ENCODE data around the gene LONP2.

The LONP2 gene, protein sequence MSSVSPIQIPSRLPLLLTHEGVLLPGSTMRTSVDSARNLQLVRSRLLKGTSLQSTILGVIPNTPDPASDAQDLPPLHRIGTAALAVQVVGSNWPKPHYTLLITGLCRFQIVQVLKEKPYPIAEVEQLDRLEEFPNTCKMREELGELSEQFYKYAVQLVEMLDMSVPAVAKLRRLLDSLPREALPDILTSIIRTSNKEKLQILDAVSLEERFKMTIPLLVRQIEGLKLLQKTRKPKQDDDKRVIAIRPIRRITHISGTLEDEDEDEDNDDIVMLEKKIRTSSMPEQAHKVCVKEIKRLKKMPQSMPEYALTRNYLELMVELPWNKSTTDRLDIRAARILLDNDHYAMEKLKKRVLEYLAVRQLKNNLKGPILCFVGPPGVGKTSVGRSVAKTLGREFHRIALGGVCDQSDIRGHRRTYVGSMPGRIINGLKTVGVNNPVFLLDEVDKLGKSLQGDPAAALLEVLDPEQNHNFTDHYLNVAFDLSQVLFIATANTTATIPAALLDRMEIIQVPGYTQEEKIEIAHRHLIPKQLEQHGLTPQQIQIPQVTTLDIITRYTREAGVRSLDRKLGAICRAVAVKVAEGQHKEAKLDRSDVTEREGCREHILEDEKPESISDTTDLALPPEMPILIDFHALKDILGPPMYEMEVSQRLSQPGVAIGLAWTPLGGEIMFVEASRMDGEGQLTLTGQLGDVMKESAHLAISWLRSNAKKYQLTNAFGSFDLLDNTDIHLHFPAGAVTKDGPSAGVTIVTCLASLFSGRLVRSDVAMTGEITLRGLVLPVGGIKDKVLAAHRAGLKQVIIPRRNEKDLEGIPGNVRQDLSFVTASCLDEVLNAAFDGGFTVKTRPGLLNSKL

DNA sequence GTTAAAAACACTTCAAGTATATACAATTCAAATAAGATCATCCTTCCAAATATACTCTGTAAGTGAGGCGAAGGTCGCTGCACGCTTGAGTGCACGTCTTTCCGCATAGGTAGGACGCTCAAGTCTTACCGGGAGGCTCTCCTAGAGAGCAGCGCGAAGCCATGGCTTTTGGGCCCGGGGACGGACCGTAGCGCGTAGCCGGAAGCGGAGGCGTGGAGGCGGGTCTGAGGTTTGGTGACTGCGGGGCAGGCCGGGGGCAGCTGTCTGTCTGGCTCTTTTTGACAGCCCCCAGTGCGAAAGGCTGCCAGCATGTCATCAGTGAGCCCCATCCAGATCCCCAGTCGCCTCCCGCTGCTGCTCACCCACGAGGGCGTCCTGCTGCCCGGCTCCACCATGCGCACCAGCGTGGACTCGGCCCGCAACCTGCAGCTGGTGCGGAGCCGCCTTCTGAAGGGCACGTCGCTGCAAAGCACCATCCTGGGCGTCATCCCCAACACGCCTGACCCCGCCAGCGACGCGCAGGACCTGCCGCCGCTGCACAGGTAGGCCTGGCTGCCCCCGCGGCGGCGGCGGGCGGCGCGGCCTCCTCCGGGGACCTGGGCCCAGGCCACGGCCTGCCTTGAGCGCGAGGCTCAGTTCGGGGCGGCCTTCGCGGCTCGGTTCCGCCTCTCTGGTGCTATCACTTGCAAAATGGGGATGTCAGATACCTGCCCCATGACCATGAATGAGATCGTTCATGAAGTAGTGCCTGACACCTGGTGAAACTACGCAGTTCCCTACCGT is at the start of gene LONP2:
LONP2 (plus strand) TSS at position 221 of the 783 bp plus-strand sequence; CDS start at position 310, 89 bp downstream.
- DNase-seq (ENCODE audit: low read depth): peak; percentile 86

DNA sequence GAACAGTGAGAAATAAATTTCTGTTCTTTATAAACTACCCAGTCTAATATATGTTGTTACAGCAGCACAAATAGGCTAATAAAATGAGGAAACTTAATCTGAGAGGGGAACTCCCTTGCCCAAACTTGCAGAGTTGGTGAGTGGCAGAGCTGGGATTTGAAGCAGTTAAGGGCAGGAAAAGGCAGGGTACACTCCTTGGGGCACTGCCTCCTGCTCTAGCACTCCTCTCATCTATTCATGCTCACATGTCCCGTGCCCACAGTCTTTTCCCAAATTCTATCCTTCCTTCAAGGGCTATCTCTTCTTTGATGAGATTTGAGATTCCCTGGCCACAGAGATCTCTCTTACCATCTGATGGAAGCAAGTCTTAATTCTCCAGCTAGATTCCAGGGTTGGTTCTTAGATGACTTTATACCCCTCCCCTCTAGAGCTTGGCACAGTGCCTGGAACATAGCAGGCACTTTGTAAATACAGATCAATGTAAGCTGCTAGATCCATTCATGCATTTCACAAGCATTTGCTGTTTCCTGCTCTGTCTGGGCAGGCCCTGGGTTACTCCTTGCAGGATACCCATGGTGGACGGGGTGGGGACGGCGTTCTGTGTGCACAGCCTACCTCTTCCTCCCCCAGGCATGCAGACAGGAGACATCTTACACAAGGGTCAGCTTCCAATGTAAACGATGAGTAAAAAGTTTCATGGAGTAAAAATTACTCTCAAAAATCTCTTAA is 49.1 kb upstream of the LONP2 start:
- DNase-seq (ENCODE audit: low read depth): no peak

DNA sequence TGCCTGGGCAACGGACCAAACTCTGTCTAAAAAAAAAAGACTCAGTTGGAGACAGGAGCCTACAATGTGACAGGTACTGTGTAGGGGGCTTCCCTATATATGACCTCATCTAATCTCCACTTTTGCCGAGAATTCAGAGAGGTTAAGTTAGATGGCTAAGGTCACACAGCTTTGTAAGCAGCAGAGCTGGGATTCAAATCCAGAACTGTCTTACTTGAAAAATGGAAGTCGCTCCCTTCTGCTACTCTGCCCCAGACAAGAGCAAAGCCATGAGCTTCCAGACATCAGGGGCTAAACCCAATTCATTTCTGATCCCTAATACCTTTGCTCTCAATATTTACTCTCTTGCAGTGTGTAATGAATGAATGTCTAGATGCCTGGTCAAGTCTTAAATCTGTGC is 46.8 kb upstream of the LONP2 start:
- DNase-seq (ENCODE audit: low read depth): no peak

DNA sequence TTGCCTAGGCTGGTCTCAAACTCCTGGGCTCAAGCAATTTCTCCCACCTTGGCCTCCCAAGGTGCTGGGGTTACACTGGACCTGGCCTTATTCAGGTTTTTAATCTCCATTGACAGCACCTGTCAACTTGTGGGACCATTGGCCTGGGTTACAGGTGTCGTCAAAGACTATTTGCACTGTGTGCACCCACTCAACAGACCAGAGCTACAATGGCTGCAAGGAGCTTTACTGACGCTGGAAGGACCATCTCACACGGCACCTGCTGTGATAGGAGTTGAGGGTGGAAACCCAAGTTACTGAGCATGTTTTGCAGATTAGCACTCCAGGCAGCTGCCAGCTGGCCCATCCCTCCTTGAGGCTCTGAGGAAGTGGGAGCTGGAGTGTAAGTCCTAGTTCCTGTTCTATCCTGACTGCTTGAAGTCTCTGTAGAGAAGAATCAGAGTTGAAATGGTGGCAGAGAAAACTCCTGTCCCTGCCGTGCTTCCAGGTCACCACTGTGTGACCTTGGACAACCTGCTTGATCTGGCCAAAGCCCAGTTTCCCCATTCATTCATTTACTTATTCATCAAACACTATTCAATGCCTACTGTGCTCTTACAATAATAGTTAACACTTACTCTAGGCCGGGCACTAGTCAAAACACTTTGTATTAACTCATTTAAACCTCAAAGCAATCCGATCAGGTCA is 42.4 kb upstream of the LONP2 start:
- DNase-seq (ENCODE audit: low read depth): no peak

DNA sequence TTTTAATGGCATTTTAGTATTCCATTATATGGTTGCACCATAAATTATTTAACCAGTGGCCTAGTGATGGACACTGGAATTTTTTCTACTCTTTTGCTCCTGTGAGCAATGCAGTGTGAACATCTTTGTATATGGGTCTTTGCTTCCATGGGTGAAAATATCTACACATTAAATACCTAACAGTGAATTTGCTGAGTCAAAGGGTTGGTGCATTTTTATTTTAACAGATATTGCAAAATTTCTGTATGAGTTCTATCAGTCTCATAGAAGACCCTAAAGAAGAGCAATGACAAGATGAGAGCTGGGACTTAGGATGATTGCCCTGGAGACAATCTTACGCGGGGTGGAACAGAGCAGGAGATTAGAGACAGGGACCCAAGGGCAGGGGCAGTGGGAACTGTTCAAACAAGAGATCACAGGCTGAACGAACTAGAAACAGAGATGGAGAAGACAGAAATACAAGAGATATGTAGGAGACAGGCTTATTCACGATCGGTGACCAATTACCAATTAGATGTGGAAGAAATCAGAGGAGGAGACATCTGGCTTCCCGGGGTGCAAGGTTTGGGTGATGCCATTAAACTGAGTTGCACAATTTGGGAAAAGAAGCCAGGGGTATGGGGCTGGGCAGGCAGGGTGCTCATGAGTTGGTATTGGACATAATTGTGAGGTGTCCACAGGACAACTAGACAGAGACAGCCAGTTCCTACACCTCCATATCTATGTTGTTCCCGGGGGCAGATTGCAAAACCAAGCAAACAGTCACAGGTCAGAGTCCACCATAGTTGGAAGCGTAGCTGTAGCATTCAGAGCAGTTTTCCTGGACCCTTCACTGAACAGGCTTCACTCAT is 39.9 kb upstream of the LONP2 start:
- no peak for DNase-seq (ENCODE audit: low read depth)

DNA sequence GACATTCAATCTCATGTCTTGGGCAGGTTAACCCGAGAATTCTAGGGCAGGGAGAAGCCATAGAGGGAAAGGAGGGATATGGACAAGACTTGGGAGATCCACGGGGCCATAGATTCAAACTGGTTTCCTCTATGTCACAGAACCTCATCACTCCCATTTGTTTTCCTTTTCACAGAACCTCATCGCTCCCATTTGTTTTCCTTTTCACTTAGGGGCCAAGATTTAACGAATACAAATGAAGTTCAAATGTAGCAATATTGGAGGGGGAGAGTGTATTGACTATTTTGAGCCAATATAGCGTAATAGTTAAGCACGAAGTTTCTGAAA is 39.3 kb upstream of the LONP2 start:
- DNase-seq (ENCODE audit: low read depth): no peak

DNA sequence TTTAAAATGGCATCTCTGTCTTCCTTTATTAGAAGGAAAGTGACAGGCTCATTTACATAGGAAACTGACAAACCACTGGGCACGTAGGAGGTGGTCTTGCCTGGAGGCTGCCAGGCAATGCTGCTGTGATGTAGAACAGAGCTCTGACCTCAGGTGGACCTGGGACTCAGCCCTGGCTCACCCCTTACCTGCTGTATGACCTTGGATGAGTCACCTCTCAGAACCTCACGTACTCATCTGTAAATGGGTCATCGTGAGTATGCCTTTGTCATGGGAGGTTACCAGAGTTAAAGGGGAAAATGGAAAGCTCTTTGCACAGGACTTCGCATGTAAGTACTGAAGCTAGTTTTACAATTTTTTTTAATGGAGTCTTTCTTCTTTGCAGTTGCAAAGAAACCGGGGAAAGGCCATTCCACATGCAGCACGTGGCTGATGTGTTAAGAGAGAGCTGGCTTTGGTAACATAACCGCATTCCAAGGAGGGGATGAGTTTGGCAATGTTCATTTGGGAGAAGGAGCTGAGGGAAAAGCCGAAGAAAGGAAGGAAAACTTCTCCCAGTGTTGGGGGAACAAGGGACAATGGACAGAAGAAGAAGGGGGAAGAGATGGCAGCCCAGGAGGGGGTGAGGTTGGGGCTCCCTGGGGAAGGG is 37.4 kb upstream of the LONP2 start:
- DNase-seq (ENCODE audit: low read depth): no peak

DNA sequence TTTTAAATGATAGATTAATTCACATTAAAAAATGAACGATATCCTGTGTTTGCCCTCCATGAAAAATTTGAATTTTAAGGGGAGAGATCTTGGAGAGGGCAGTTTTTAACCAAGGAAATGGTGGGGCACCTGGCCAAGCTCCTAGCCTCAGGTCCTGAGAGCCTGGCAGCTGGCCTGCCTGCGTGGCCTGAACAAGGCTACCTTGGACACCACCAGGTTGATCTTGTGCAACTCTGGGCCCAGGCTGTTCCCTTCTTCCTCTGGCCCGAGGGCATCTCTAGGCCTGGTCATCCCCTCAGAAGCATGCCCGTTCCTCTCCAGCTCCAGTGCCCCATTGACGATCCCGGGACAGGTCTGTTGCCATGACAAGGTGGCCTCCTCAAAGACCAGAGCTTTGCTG is 33.4 kb upstream of the LONP2 start:
- DNase-seq (ENCODE audit: low read depth): no peak

DNA sequence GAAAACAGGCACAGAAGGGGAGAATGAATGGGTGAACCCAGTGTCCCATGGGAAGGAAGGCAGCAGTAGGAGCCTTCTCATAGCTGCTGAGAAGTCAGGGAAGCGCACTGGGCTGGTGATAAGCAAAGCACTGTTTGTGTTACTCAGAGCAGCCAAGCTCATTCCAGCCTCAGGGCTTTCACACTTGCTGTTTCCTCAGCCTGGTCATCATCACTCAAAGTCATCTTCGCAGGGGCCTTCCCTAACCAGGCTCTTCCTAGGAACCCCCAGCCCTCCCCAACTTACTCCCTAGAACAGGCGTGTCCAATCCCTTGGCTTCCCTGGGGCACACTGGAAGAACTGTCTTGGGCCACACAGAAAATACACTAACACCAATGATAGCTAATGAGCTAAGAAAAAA is 32.1 kb upstream of the LONP2 start:
- DNase-seq (ENCODE audit: low read depth): no peak

DNA sequence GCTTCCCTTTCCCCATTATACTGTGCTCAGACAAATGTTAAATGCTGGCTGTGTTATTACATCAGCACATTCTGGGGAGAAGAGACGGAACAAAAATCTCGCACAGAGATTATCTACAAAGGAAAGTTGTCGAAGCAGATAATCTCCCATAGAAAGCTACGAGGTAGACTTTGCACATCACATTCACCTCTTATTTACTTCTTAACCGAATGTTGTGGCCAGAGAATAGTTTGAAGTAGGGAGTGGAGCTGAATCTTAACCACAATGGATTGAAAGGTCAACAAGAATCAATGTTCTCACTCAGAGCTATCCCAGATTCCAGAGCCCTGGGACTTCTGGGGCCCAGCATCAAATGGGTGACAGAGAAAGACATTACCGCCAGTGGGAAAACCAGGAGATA is 28.4 kb upstream of the LONP2 start:
- no peak for DNase-seq (ENCODE audit: low read depth)

DNA sequence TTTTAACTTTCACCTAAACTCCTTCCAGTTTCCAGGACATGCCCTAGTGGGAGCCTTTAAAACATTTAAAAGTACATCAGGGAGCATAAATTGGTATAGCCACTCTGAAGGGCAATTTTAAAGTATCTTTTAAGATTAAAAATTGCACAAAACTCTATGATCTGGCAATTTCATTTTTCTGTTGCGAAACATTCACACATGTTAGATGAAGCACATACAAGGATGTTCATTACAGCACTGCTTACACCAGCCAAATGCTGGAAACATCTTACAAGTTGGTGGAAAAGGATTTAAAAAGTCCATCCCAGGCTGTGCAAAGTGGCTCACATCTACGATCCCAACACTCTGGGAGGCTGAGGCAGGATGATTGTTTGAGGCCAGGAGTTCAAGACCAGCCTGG is 26.4 kb upstream of the LONP2 start:
- no peak for DNase-seq (ENCODE audit: low read depth)

DNA sequence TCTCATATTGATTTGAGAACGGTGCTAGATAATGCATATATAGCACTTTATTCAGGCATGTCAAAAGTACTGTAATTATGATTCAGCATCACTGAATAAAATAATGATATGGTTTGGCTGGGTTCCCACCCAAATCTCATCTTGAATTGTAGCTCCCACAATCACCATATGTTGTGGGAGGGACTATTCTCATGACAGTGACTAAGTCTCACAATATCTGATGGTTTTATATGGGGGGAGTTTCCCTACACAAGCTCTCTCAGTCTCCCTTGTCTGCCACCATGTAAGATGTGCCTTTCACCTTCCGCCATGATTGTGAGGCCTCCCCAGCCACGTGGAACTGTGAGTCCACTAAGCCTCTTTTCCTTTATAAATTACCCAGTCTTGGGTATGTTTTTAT is 25.6 kb upstream of the LONP2 start:
- no peak for DNase-seq (ENCODE audit: low read depth)

DNA sequence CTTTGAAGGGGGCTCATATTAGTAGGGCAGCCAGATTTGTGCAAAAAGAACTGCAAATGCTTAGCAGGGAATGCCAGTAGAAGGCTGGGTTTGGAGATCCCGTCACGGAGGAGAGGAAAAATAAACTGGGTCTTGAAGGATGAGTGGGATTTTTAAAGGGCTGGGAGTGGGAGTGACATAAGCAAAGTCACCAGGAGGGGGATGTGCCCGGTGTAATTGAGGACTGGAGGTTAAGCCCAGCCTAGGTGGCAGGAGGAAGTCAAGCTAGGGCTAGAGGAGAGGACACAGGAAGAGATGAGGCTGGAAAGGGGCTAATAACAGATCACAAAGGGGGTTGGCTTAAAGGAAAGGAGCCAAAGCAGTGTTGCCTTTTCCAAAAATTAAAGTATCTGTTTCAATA is 23.2 kb upstream of the LONP2 start:
- no peak for DNase-seq (ENCODE audit: low read depth)

DNA sequence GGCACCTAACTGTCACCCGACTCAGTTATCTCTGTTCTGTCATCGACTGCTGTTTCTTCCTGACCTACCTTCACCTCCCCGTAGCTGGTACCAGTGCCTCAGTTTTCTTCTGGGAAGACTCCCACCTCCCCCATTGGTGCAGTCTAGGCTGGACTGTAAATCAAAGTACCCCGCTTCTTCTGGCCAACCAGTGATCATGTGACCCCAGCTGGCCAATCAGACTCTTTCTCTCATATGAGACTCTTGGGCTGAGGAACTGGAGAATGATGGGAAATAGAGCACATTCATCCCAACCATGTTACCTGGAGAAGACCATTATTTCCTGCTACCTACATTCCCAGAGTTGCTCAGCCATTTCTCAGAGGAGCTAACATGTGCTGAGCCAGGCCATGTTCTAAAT is 20.6 kb upstream of the LONP2 start:
- no peak for DNase-seq (ENCODE audit: low read depth)

DNA sequence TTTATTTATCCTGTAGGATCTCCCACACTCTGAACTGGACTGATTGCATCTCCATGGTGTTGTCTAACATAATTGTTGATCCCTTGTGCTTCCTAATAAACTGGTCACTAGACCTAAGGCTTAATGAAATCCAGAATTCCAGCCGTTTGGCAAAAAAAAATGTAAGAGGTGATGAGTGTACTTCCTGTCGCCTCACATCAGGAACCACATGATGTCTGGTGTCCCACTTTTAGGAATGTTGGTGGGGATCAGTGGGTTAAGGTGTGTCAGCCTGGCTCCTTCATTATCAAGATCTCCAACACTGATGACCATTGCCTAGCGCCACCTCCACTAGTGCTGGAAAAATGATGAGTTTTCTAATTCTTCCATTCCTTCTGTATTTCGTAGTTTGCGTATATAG is 18.6 kb upstream of the LONP2 start:
- DNase-seq (ENCODE audit: low read depth): no peak

DNA sequence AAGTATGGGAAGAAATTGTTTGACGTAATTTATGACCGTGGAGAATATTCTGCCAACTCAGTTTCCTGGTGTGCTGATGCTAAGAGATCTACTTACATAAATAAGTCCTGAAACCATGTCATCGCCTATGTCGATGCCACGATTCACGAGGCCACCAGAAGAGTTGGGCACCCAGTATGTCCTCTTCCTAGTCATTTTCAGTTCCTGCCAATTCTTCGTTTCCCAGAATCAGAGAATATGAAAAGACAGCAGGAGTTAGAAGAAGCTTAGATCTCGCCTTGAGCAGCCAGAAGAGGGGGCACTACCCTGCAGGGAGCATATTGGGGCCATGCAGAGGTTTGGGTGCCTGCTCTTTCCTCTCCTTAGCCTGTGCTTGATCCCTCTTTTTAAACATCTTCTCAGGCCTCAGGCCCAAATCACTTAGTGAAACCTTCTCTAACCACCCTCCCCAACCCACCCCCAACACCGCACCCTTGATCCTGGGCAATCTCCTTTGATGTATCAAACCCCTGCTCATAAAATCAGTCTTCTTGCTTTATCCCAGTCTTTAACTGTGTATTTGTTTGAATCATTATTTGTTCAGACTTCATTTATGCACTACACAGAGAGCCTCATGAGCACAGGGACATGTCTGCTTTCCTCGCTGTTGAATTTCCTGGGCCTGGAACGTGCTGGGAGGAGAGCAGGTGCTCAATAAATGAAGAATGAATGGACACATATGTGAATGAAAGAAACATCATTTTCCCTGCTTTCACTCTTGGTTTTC is 12.2 kb upstream of the LONP2 start:
- no peak for DNase-seq (ENCODE audit: low read depth)

DNA sequence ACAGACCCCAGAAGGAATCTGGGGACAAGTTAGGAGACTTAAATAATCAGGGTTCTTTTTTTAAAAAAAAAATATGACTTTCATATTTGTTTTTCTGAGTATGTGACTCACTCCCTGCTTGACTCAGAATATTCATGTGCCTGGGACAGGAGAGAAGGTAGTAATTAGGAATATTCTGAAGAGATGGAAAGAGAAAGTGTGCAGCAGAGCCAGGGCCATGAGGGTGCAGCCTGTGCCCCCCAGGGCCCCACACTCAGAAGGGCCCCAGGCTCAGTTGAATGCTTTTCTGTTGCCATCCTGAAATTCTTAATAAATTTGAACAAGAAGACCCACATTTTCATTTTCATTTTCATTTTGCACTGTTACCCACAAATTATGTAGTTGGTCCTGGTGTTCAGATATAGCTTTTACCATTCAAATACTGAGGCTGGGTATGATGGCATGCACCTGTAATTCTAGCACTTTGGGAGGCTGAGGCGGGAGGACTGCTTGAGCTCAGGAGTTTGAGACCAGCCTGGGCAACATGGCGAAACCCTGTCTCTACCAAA is 11.5 kb upstream of the LONP2 start:
- no peak for DNase-seq (ENCODE audit: low read depth)

DNA sequence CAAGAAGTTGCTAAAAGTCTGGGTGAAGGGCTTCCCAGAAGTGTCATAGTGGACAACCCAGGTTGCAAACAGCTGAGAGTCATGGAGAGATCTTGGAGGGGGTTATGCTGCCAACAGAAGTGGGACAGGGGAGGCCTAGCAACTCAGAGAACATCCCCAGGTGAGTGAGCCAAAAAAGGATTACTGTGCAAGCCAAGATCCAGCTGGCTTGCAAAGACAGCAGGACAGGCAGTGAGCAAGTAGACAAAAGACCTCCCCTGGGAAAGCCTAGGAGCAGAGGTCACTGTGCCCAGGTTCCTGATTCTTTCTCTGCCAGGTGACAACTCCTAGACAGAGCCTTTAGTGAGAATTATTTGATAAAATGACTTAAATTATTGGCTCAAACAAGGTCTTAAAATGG is 9.5 kb upstream of the LONP2 start:
- no peak for DNase-seq (ENCODE audit: low read depth)

DNA sequence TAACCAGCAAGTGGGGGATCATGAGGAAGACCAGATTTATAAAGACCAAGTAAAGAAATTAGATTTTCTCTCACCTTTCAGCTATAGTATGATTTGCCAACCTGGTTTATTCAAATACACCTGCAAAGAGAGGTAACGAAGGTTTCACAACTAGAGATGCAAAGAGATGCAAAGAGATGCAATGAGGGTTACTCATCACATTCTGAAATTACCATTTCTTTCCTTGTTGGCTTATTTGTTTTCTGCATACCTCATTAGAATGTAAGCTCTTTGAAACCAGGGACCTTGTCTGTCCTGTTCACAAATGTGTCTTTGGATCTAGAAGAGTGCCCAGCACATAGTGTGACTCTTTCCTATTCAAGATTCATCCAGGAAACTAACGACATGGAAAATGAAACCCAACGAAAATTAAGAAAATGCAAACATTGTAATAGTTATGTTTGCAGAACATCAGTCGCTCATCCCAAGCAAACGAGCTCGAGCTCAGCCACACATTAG is 9.0 kb upstream of the LONP2 start:
- no peak for DNase-seq (ENCODE audit: low read depth)
